ENCODE data around the gene WHAMM.
"Not testable (repeated sequence)": the region's sequence is repeated elsewhere in the genome, so short reads cannot be mapped to it uniquely, and the experiment has no call there.

The WHAMM gene

GRCh38 chr15:82809308-82810060 is at the start of gene WHAMM:
TSS of gene WHAMM (plus strand) at chr15:82809628. CDS start at chr15:82809727, 99 bp downstream.
- DNase-seq = peak; percentile 85

- no peak for DNase-seq
Measured at GRCh38 chr15:82763361-82764116, 45.9 kb upstream of the WHAMM start.

- no peak for DNase-seq
Measured at GRCh38 chr15:82764117-82764490, 45.3 kb upstream of the WHAMM start.

GRCh38 chr15:82764740-82765139 is 44.7 kb upstream of the WHAMM start:
- no peak for DNase-seq

- DNase-seq = not testable (repeated sequence)
Measured at GRCh38 chr15:82766201-82766600, 43.2 kb upstream of the WHAMM start.

GRCh38 chr15:82767163-82767829 is 42.1 kb upstream of the WHAMM start:
- DNase-seq = no peak

- no peak for DNase-seq
Measured at GRCh38 chr15:82768414-82769054, 40.9 kb upstream of the WHAMM start.

GRCh38 chr15:82771789-82772607 is 37.4 kb upstream of the WHAMM start:
- DNase-seq = no peak

- DNase-seq = no peak
Measured at GRCh38 chr15:82774496-82774895, 34.9 kb upstream of the WHAMM start.

GRCh38 chr15:82778755-82779154 is 30.7 kb upstream of the WHAMM start:
- no peak for DNase-seq

GRCh38 chr15:82781349-82781748 is 28.1 kb upstream of the WHAMM start:
- DNase-seq = no peak

- DNase-seq = no peak
Measured at GRCh38 chr15:82788496-82788895, 20.9 kb upstream of the WHAMM start.

GRCh38 chr15:82789491-82789890 is 19.9 kb upstream of the WHAMM start:
- DNase-seq = no peak

GRCh38 chr15:82790321-82790720 is 19.1 kb upstream of the WHAMM start:
- DNase-seq = no peak

- no peak for DNase-seq
Measured at GRCh38 chr15:82792068-82792467, 17.4 kb upstream of the WHAMM start.

GRCh38 chr15:82793737-82794136 is 15.7 kb upstream of the WHAMM start:
- no peak for DNase-seq

GRCh38 chr15:82798104-82798503 is 11.3 kb upstream of the WHAMM start:
- no peak for DNase-seq

- DNase-seq = no peak
Measured at GRCh38 chr15:82798531-82799166, 10.8 kb upstream of the WHAMM start.

- DNase-seq = no peak
Measured at GRCh38 chr15:82799183-82799841, 10.1 kb upstream of the WHAMM start.

- no peak for DNase-seq
Measured at GRCh38 chr15:82802497-82802896, 6.9 kb upstream of the WHAMM start.
